ENCODE data around the gene SYVN1. TPM values are rescaled to one million over a fixed set of nuclear protein-coding genes. Genes with fewer than 3 reads are reported as not detected.

SYVN1 gene
- total and polyA plus RNA-seq, 10 of the 15 experiments (the other 5 are each of a cell fraction or from before 2014, with no cell fraction given), result 0.79 to 63.6 (median 20.1) TPM

DNA sequence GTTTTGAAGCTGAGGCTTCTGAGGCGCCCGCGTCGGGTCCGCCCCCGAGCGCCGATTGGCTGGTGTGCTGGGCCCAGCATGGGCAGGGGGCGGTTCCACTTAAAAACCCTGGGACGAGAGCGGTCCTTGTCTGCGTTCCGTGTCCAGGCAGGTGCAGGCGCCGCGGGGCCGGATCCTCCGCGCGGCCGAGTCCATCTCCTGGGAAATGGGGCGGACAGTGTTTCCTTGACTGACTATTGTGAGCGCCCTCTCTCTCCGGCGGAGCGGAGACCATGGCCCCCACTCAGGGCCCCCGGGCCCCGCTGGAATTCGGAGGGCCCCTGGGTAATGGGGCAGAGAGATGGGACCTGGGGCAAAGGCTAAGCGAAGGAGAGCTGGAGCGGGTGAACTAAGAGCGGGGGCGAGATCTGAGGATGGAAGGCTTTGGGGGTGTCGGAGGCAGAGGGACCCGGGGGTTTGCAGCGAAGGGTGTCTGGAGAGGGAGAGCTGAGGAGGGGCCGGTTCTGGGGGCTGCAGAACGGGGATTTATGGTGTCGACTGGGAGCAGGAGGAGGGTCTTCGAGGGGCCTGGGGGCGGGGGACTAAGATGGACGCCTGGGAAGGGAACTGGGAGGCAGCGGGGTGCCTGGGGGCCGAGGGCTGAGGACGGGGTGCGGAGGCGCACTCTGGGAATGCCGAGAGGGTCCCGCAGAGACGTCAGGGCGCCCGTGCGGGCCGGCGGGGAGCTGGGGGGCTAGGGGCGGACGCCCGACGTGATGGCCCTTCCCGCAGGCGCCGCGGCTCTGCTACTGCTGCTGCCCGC is 22.4 kb downstream of the SYVN1 start, which contains the start of gene TM7SF2:
Gene TM7SF2, plus strand, starts transcription at position 129 of the 802 bp plus-strand sequence. Its CDS starts 144 bp downstream, at position 273.
- POLR2A ChIA-PET, result interaction anchor here (0.6 to 2.7 kb wide), 11 partner anchors 10 to 333 kb away, joined by 3 to 31 read pairs (median 4); partner anchors contain the start of genes ARL2, CAPN1, FAU and MRPL49
- Histone ChIP-seq H3K9ac (ENCODE audit: control insufficient read depth, insufficient read depth, low read length) (peak within 1 kb of the TSS; percentile 42), H4K20me1 (ENCODE audit: control insufficient read depth, insufficient read depth) (no peaks in the 10 kb centered on the region; the same call in 1 of the 2 replicates), H2AFZ (ENCODE audit: control insufficient read depth, low read depth, low read length) (peak within 1 kb of the TSS; percentile 50), H3K36me3 (ENCODE audit: control insufficient read depth in 2 of 2, insufficient read depth in 2 of 2, low read length in 1 of 2) (peaks cover 8 to 18% of the 10 kb centered on the region in 2 experiments; a peak in 3 of 4 replicates), H3K9me3 (replicated peaks; ENCODE audit: control insufficient read depth, insufficient read depth, low read length) (no peaks in the 10 kb centered on the region), H3K79me2 (ENCODE audit: control insufficient read depth, insufficient read depth, low read length) (peaks cover 14% of the 10 kb centered on the region), H3K4me1 (ENCODE audit: control insufficient read depth, insufficient read depth, low read length) (peaks cover 24% of the 10 kb centered on the region), H3K4me3 (peak within 1 kb of the TSS; percentile 85), H3K27ac (ENCODE audit: control insufficient read depth, insufficient read depth) (peak within 1 kb of the TSS; percentile 14), H3K4me2 (ENCODE audit: control insufficient read depth, insufficient read depth) (peak within 1 kb of the TSS; percentile 95), H3K27me3 (replicated peaks in 1 of 2; ENCODE audit: control insufficient read depth in 2 of 2, insufficient read depth in 2 of 2, low read length in 1 of 2) (no peaks in the 10 kb centered on the region)
- SMC1A ChIA-PET (ENCODE audit: uncharacterized antibody, unreplicated experiment), result interaction anchor here (1.2 to 3.1 kb wide), 6 partner anchors 9 to 263 kb away, joined by 3 to 27 read pairs (median 12); partner anchors contain the start of genes CAPN1, FAU and MRPL49
- intact Hi-C loops (cut with micrococcal nuclease; ENCODE audit: unreplicated experiment) (loop anchor here (5.0 to 10.0 kb wide), 4 partner anchors 70 to 337 kb away; partner anchors contain the start of genes ATG2A, CAPN1, DPF2 and SF1), in situ Hi-C loops (cut with MboI) (no loop called here)
- CTCF ChIA-PET, result interaction anchor here (0.7 to 6.3 kb wide), 32 partner anchors 8 to 310 kb away, joined by 3 to 93 read pairs (median 4); partner anchors contain the start of genes ARL2, CAPN1, CDC42EP2 and CDCA5
- ATAC-seq, result peak; percentile 89
- BruUV-seq (replicated peaks), result TSS peak; percentile 18
- WGBS (ENCODE audit: insufficient coverage, insufficient replicate concordance, low lambda C conversion rate, missing lambda C conversion rate), result under 1% methylated on average over 47 of the region's 64 CpGs
- RAD21 ChIA-PET (ENCODE audit: unreplicated experiment), result interaction anchor here (0.6 to 3.8 kb wide), 16 partner anchors 10 to 264 kb away, joined by 3 to 59 read pairs (median 4); partner anchors contain the start of genes ARL2, CAPN1, CDC42EP2 and DPF2
- no peak for DNase-seq (ENCODE audit: low read depth, low spot score)
- peak; percentile 81 for FAIRE-seq
- TF ChIP-seq RFX5 (IDR thresholded peaks at IDR 0.05; ENCODE audit: low read depth, low read length) (peak; percentile 60; the same call in 1 of the 2 replicates), FOXK2 (IDR thresholded peaks at IDR 0.05) (no peak), PAX8 (IDR thresholded peaks at IDR 0.05) (no peak), POLR2AphosphoS5 (IDR thresholded peaks at IDR 0.05; ENCODE audit: low read length) (peak; percentile 88), MYB (IDR thresholded peaks at IDR 0.05; ENCODE audit: borderline replicate concordance, low read depth, low read length) (no peak), CREB1 (IDR thresholded peaks at IDR 0.05; ENCODE audit: low read depth) (peak; percentile 34; the same call in 1 of the 2 replicates), LARP7 (IDR thresholded peaks at IDR 0.05) (no peak), STAT3 (IDR thresholded peaks at IDR 0.05; ENCODE audit: low read depth, low read length) (no peak), RCOR1 (conservative IDR thresholded peaks at IDR 0.05; ENCODE audit: low read depth, low read length) (no peak), WRNIP1 (IDR thresholded peaks at IDR 0.05; ENCODE audit: borderline replicate concordance, low read depth, low read length) (no peak), BCL11A (IDR thresholded peaks at IDR 0.05; ENCODE audit: low read depth, low read length) (no peak), IKZF2 (IDR thresholded peaks at IDR 0.05) (peak; percentile 27 to 31; a peak in 1 of 4 replicates), TCF7 (IDR thresholded peaks at IDR 0.05; ENCODE audit: borderline replicate concordance) (no peak)
- TF ChIP-seq, protein P1, sequence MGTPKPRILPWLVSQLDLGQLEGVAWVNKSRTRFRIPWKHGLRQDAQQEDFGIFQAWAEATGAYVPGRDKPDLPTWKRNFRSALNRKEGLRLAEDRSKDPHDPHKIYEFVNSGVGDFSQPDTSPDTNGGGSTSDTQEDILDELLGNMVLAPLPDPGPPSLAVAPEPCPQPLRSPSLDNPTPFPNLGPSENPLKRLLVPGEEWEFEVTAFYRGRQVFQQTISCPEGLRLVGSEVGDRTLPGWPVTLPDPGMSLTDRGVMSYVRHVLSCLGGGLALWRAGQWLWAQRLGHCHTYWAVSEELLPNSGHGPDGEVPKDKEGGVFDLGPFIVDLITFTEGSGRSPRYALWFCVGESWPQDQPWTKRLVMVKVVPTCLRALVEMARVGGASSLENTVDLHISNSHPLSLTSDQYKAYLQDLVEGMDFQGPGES (IDR thresholded peaks at IDR 0.05), result peak; percentile 41; the same call in 1 of the 2 replicates
- TF ChIP-seq, protein P2, sequence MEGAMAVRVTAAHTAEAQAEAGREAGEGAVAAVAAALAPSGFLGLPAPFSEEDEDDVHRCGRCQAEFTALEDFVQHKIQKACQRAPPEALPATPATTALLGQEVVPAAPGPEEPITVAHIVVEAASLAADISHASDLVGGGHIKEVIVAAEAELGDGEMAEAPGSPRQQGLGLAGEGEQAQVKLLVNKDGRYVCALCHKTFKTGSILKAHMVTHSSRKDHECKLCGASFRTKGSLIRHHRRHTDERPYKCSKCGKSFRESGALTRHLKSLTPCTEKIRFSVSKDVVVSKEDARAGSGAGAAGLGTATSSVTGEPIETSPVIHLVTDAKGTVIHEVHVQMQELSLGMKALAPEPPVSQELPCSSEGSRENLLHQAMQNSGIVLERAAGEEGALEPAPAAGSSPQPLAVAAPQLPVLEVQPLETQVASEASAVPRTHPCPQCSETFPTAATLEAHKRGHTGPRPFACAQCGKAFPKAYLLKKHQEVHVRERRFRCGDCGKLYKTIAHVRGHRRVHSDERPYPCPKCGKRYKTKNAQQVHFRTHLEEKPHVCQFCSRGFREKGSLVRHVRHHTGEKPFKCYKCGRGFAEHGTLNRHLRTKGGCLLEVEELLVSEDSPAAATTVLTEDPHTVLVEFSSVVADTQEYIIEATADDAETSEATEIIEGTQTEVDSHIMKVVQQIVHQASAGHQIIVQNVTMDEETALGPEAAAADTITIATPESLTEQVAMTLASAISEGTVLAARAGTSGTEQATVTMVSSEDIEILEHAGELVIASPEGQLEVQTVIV (IDR thresholded peaks at IDR 0.05; ENCODE audit: borderline replicate concordance, partially characterized antibody), result no peak
- TF ChIP-seq, protein P3, sequence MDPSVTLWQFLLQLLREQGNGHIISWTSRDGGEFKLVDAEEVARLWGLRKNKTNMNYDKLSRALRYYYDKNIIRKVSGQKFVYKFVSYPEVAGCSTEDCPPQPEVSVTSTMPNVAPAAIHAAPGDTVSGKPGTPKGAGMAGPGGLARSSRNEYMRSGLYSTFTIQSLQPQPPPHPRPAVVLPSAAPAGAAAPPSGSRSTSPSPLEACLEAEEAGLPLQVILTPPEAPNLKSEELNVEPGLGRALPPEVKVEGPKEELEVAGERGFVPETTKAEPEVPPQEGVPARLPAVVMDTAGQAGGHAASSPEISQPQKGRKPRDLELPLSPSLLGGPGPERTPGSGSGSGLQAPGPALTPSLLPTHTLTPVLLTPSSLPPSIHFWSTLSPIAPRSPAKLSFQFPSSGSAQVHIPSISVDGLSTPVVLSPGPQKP (IDR thresholded peaks at IDR 0.05; ENCODE audit: low read depth, low read length), result no peak
- TF ChIP-seq, protein P4, sequence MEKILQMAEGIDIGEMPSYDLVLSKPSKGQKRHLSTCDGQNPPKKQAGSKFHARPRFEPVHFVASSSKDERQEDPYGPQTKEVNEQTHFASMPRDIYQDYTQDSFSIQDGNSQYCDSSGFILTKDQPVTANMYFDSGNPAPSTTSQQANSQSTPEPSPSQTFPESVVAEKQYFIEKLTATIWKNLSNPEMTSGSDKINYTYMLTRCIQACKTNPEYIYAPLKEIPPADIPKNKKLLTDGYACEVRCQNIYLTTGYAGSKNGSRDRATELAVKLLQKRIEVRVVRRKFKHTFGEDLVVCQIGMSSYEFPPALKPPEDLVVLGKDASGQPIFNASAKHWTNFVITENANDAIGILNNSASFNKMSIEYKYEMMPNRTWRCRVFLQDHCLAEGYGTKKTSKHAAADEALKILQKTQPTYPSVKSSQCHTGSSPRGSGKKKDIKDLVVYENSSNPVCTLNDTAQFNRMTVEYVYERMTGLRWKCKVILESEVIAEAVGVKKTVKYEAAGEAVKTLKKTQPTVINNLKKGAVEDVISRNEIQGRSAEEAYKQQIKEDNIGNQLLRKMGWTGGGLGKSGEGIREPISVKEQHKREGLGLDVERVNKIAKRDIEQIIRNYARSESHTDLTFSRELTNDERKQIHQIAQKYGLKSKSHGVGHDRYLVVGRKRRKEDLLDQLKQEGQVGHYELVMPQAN (conservative IDR thresholded peaks at IDR 0.05), result no peak; the same call in 1 of the 2 replicates
